COLO668 (cell line): ENCODE data around the gene SEC24A.
"Not testable (repeated sequence)": the region's sequence is repeated elsewhere in the genome, so short reads cannot be mapped to it uniquely, and the experiment has no call there.

Source experiments
- DNase-seq: peaks from one replicate; lab custom pipeline; 2025; ENCODE audit not compliant: unreplicated experiment; lab: John Stamatoyannopoulos, UW

SEC24A gene

DNA sequence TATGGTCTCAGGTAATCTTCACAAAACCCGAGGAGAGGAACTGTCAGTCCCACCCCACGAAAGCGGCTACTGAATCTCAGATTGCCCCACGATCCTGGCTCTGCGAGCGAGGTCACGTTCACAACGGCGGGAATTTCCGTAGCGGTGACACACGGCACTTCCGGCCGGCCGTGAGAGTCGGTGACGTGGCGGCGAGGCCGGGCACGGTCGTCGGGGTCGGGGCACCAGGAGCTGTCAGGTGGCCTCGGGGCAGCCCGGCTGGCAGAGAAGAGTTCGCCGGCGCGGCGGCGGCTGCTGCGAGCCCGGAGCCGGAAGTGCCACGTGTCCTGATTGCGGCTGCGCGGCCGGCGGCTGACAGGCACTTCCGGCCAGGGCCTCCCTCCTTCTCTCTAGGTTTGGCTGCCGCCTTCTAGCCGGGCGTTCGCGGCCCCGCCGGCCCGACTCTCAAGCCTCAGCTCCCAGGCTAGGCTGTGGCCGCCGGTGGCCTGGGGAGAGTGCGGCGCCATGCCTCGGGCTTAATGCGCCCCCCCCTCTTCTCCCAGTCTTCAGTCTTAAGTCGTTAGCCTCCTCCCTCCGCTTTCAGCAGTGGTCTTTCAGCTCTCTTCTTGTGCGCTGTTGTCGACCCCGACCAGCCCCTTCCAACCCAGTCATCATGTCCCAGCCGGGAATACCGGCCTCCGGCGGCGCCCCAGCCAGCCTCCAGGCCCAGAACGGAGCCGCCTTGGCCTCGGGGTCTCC lies at the start of gene SEC24A:
Gene SEC24A, plus strand, starts transcription at position 361 of the 738 bp plus-strand sequence. Its CDS starts 292 bp downstream, at position 653.
- DNase-seq = peak; percentile 92

DNA sequence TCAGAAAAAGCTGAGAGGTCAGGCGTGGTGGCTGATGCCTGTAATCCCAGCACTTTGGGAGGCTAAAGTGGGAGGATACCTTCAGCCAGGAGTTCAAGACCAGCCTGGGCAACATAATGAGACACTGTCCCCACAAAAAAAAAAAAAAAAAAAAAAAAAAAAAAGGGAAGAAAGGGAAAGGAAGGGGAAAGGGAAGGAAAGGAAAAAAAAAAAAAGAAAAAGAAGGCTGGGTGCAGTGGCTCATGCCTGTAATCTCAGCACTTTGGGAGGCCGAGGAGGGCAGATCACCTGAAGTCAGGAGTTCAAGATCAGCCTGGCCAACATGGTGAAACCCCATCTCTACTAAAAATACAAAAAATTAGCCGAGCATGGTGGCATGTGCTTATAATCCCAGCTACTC lies 48.8 kb upstream of the SEC24A start:
- not testable (repeated sequence) for DNase-seq

DNA sequence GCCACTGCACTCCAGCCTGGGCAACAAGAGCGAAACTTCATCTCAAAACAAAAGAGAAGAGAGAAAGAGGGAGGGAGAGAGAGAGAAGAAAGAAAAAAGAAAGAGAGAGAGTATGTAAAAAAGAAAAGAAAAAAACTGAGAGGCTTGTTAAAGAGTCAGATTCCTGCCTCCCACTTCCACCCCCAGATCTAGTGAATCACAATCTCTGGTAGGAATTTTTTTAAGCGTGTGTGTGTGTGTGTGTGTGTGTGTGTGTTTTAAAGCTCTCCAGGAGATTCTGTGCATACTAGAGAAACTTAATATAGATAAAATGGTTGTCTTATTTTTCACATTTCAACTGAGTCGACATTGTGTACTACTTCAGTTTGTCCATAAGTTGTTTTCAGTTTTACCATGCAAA lies 48.0 kb upstream of the SEC24A start:
- DNase-seq = no peak

GRCh38 chr5:134603059-134603458 lies 45.5 kb upstream of the SEC24A start:
- no peak for DNase-seq

DNA sequence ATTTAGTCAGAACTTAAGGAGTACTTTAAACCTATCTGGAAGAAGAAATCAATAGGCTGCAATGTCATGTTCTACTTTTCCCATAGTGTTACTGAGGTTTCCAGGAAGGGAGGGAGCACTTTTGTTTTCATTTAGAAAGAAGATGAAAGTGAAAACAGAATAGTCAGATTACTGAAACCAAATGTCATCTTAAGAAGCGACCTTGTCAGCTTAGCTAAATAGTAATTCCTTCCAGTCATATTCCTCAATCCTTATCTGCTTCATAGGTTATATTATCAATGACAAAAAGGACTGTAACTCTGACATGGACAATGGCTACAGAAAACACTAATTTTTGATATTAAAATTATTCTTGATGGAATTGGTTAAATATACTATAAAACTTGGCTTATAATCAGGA lies 43.7 kb upstream of the SEC24A start:
- no peak for DNase-seq

GRCh38 chr5:134606726-134607125 lies 41.9 kb upstream of the SEC24A start:
- no peak for DNase-seq

- no peak for DNase-seq
Measured at GRCh38 chr5:134608555-134608954, 40.0 kb upstream of the SEC24A start.

DNA sequence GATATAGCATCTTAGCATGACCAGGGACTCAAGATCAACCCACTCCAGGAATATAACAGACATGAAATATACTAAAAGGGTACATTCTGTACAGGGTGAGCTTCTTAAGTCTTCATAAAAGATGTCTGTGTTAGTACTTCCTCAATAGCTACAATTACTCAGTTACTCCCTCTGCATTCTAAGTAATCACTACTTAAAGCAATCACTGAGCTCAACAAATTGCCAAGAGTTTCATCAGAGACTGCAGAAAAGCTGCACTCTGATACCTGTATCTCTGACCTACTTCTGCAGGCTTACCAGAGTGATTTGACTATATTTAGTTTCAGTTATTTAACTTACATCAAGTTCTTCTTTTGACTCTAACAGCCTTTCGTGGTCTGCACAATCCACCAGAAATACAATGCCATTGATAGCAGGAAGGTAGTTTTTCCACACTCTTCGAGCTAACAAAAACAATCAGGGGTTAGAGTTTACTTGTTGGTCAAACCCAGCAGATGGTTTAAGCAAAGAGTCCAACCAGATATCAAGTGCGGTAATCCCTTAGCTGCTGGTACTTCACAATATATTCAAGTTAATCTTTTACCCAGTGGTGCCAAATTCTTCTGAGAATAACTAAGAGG lies 39.2 kb upstream of the SEC24A start:
- no peak for DNase-seq

GRCh38 chr5:134610725-134611124 lies 37.9 kb upstream of the SEC24A start:
- DNase-seq = no peak

GRCh38 chr5:134611515-134611914 lies 37.1 kb upstream of the SEC24A start:
- DNase-seq = no peak

- DNase-seq = no peak
Measured at GRCh38 chr5:134614450-134615085, 34.0 kb upstream of the SEC24A start.

DNA sequence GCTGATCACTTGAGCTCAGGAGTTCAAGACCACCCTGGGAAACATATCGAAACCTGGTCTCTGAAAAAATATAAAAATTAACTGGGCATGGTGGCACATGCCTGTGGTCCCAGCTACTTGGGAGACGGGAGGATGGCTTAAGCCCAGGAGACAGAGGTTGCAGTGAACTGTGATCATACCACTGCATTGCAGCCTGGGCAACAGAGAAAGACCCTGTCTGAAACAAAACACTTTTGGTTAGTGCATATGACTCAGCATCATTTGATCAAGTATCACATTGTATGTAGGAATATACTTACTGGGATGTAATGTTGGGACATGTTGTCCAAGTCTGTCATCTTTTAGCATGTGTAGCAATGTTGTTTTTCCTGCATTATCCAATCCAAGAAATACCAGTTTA lies 28.0 kb upstream of the SEC24A start:
- no peak for DNase-seq

GRCh38 chr5:134625559-134625958 lies 23.0 kb upstream of the SEC24A start:
- DNase-seq = no peak

DNA sequence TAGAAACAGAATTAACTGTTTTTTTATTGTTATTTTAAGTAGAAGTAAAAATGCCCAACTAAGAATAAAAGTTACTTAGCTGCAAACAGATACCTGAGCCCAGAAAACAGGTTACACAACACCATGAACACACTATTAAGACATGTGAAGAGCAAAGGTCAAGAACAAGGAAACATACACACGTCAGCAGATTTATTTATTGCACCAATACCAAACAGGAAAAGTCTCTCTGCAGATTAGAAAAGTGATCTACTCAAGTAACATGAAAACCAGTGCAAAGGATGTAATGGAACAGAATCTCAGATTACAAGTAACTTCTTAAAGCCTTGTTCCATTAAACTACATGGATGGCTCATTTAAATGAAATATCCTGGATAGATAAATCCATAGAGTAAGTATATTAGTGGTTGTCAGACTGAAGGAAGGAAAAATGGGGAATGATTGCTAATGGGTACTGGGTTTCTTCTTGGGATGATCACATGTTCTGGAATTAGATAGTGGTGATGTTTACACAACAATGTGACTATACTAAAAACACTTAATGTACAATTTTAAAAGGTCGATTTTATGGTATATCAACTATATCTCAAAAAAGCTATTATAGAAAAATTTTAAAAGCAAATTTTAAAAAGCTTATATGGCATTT lies 22.1 kb upstream of the SEC24A start:
- DNase-seq = no peak

DNA sequence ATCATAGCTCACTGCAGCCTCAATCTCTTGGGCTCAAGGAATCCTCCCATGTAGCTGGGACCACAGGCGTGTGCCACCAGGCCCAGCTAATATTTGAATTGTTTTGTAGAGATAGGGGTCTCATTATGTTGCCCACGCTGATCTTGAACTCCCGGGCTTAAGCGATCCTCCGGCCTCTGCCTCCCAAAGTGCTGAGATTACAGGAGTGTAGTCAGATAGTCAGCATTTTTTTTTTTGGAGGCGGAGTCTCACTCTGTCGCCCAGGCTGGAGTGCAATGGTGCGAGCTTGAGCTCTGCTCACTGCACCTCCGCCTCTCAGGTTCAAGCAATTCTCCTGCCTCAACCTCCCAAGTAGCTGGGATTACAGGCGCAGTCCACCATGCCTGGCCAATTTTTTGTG lies 14.4 kb upstream of the SEC24A start:
- DNase-seq = no peak

DNA sequence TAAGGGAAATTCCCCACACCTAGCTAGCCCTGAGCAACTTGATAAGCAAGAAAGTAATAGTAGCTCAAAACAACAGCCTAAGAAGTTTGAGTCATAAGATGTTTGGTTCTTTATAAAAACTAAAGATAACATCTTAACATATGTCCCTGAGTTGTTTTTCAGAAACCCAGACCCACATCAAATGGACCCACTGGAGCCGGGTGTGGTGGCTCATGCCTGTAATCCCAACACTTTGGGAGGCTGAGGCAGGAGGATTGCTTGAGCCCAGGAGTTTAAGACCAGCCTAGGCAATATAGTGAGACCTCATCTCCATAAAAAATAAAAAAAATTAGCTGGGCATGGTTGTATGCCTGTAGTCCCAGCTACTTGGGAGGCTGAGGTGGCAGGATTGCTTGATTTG lies 13.2 kb upstream of the SEC24A start:
- DNase-seq = not testable (repeated sequence)

GRCh38 chr5:134637116-134637721 lies 11.4 kb upstream of the SEC24A start:
- DNase-seq = no peak

GRCh38 chr5:134638760-134639201 lies 9.8 kb upstream of the SEC24A start:
- no peak for DNase-seq

- DNase-seq = no peak
Measured at GRCh38 chr5:134642931-134643530, 5.6 kb upstream of the SEC24A start.

DNA sequence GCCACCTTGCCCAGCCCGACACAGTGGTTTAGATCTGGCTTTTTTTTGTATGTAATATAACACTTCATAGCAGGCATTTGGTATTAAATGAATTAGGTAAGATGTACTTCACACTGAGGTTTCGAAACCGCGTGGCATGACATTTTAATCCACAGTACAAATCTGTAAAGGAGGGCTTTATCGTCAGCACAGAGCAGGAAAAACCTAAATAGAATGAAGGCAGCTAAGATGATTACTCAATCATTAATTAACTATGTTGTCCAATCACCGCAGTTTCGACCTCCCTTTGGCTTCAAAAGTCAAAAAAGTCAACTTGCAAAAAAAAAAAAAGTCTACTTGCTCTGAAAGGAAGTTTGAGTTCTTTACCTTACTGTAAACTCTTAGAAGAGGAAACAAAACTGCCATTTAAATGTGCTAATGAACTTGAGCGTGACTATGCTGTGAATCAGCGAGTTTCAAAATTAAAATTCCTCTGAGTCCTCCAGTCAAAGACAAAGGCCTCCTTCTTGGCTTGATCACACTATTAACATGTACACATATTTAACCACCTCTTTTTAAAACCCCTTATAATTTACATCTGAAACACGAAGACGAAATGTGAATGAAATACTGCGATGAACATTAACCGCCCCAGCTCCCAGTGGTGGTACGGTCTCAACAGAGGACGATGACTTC lies 698 bp upstream of the SEC24A start:
- no peak for DNase-seq
